Superior temporal gyrus (tissue), 1 donor: ENCODE data around the gene MOCS1.

ENCODE experiments used
- DNase-seq: peaks from one replicate; pipeline ENCODE4 v3.0.0-alpha.2; 2016; ENCODE audit errors: extremely low spot score

MOCS1 gene

DNA sequence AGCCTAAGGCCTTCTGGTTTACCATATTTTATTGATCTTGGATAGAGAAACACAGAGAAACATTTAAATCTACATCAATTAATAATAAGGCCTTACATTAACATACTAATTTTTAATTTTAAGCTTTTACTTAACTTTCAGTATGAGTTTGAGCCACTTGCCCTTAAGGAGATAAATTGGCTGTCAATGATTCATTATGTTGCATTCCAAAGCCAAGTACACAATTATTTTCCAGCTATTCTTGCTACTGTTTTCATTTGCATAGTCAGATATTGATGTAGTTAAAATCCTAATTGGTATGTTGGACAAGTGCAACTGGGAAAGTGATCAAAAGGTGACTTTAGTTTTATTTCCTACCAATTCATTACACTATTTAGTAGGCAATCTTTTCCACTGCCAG lies 58.2 kb downstream of the MOCS1 start:
- DNase-seq = no peak

DNA sequence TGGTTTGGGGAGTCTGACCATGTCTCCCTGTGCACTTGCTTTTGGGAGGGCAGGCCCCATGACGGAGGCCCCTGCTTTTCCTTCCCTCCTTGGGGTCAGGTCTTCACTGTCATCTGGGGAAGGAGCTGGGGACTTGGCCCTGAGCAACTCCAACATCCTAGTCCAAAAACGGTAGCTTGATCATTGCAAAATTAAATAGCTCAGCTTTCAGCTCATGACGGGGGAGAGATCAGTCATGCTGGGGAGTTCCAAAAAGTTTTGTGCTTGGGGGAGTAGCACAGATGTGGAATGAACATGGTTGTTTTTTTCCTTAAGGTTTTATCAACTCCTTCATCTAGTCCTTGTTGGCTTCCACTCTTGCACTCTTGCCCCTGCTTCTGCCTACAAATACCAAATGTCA lies 60.8 kb downstream of the MOCS1 start:
- no peak for DNase-seq

DNA sequence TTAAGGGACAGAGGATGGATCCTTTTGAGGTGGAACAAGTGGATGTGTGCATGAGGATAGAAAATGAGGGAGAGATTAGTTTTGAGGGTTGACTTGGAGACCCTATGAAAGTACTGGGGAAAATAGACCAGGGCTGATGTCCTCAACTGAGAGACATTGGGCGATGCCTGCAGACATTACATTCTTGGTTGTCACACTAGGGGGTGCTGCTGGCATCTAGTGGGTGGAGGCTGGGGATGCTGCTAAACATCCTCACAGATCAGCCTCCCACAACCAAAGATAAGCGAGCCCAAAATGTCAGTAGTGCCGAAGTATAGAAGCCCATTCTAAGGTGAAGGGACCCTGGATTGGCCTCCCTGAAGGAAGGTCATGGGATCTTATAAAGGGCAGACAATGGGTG lies 63.3 kb downstream of the MOCS1 start:
- DNase-seq = no peak

DNA sequence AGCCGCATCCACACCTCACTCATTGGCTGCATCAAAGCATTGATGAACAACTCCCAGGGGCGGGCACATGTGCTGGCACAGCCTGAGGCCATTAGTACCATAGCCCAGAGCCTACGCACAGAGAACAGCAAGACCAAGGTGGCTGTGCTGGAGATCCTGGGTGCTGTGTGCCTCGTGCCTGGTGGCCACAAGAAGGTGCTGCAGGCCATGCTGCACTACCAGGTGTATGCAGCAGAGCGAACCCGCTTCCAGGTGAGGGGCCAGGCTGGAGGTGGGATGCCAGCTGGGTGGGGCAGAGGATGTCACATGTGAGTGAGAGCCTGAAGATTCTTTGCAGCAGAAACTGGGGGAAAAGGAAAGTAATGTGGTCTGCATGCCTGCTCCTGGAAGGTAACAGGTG lies 66.7 kb downstream of the MOCS1 start:
- DNase-seq = no peak

DNA sequence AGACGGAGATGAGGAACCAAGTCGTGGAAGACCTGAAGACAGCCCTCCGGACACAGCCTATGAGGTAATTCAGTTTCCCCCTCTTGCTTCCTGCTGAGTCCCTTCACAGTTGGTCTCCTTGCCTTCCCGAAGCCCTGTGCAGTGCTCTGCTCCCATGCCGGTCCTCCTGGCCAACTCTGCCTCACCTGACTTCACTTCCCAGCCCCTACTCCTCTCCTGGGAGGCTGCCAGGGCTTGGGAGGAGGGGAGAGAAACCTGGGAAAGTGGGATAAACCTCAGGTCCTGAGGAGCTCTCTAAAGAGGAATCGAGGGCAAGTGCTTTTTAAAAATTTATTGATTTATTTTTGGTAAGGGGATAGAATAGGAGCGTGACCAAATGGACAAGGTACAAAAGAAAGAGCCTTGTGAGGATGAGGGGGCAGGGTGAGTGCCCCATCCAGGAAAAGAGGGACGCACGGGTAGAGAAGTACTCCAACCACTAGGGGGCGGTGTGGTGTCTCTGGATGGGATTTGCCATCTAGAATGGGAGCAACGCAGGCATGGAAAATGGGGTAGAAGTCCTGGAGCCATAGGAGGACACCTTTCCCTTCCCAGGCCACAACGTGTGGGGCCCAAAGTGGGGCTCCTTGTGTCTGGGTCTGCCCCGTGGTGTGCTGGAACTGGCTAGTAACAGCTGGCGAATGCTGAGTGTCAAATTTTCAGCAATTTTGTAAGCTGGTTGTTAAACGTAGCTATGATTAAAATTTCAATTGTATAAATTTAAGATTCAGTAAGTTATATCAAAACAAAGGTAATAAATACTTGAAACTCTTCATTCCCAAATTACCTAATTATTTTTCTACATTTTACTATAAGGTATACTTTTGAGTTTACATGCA lies 69.0 kb downstream of the MOCS1 start:
- DNase-seq = peak; percentile 84

DNA sequence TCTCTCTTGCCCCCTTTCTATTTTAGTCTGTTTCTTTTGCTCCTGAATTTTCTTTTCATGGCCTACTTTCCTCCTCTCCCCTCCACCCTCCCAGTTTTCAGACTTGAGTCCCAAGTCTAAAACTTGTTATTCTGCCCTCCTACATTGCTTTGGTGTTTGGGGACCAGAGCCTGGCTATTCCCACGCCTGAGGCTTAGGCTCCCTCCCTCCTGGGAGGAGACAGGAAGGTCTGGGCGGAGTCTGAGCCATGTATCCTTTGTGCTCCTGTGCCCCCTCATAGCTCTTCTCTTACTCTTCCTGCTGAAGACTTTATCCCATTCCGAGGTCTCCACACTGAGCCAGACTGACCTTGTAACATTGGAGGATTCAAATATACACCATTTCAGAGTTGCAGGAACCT lies 72.6 kb downstream of the MOCS1 start:
- no peak for DNase-seq

DNA sequence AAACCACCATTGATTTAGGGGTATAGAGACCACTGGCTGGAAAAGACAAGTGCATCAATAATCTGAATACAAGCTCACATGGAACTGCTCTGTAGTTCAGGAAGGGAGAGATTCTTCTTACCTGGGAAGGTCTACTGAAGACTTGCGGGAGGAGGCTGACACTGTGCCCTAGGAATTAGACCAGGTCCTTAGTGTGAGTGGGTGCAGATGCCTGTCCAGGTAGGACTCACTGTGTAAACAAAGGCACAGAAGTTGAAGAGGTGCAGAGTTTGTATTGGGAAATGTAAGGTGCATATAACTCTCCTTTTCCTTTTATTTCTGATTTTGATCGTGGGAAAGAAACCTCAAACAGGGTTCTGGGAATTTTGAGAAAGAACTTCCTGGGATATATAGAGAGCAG lies 75.2 kb downstream of the MOCS1 start:
- DNase-seq = no peak

DNA sequence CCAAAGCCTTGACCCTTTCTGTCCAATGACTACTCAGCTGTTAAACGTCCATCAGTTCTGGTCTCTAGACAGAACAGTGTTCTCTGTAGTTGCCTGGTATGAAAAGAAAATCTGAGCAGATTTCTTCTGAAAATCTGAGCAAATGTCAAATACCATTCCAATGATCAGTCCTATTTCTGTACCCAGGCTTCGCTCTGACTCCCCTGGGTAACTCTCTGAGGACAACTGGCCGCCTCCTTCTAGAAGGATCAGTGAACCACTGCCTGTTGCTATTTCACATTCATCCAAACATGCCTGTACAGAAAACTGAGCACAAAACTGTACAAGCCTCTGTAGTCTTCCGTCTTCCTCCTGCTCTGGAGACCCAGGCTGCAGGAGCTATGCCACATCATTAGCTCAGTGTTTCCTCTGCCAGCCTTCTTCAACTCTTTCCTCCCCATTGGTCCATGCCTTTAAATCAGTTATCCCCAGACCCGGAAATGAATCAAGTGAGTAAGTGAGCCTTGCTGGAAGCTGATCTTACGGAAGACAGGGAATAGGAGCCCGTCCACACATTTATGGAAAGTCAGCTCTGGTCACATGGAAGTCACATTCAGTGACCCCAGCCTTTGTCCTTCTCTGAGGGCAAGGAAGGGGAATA lies 78.8 kb downstream of the MOCS1 start:
- DNase-seq = no peak
